Stimulated activated CD4-positive, alpha-beta T cell treated with anti-CD3 and anti-CD28 coated beads, Interleukin-2, amount 100 ng/mL, for 24 hours (primary cell): ENCODE data around the gene TNN.
"Not testable (repeated sequence)": the region's sequence is repeated elsewhere in the genome, so short reads cannot be mapped to it uniquely, and the experiment has no call there.

ENCODE experiments used
- DNase-seq, 2 donors: peaks; one replicate each; pipeline ENCODE4 v3.0.0-alpha.2; 2020

Gene TNN

DNA sequence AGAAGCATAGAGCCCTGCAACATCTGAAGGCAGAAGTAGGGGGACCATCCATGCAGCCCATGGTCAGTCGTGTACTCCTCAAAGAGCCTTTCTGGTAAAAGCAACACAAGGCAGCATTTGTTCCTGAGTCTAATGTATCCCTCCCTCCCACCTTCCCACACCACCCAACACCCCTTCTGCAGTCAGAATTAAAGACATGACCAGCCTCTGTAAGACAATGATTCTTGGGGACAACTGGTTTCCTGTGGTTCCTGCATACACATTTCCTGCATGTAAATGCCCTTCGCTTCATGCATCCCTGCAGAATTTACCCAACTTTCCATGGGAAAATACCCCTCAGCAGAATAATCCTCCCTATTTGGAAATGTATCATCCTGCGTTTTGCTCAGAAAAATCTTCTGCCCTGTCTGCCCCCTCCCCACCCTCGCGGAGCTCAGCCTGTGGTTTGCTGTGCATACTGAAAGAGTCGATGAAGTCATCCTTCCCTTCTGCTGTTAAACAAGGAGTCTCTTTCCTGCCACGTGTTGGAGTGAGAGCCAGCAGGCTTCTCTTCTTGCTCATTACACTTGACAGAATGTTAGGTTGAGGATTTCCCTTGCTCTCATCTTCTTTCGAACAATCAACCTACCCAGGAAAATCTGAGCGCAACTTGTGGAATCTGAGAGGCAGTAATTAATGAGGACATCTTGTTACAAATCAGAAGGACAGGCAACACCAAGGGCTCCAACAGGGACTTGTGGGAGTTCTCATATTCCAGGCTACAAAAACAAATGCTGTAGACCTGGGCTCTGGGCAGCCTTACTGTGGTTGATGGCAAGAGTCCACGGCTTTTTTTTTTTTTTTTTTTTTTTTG lies 4.7 kb downstream of the TNN start:
- peak in 1 of 2 donors; percentile 32 for DNase-seq

DNA sequence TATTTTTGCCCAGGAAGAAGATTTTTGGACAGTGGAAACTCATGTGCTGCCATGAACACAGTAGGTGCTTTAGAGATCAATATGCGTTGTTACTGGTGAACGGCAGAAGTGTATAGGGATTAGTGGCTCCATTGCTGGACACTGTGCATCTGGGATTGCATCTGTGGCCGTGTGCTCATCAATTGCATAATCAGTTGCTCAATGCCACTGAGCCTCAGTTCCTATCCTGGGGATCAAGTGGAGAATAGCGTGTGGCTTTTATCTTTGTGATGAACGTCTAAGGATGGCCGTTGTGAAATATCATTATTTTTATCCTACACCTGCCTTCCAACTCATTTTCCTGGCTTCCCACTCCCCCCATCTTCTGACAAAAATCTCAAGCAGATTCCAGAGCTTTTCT lies 5.4 kb downstream of the TNN start:
- no peak for DNase-seq

- DNase-seq = no peak
These were observed 6.0 kb downstream of the TNN start for GRCh38 chr1:175073633-175074032.

DNA sequence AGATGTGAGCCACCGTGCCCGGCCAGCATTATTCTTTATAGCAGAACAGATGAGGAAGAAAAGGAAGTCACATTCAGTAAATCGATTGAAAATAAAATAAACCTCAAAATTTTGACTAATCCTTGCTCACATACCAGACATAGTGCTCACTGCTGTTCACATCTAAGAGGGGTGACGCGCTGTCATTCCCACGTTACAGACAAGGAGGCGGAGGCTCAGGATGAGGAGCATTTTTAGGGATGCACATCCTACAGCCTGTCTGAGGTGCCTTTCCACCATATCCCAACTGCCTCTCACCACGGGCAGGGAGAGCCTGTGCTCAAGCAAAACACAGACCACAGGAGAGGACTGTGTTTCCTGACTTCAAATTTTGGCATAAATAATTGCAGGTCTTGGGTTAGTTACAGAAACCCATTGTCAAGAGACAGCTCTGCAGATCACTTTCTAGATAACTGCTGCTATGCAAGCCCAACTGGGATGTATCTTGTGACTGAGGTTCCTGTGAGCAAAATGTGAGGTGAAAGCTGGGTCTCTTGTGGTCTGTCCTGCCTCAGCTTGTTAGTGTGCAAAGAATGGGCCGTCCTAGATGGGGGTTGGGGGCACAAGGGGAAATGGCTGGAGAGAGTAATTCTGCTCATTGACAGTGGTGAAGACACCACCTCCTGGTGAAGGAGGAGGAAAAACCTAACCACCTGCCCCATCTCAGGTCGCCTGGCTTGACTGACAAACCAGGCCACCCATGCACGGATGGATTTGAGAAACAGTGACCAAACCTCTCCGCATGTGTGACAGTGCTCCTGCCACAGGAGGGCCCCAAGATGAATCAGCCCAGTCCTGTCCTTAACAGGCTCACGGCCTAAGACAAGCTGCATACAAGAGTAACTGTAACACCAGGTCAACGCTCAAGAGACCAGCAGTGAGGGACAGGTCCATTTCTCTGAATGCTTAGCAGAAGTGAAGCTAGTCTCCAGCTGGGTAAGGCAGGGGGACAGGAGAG lies 8.2 kb downstream of the TNN start:
- no peak for DNase-seq

- no peak for DNase-seq
These were observed 9.9 kb downstream of the TNN start for GRCh38 chr1:175077356-175078030.

DNA sequence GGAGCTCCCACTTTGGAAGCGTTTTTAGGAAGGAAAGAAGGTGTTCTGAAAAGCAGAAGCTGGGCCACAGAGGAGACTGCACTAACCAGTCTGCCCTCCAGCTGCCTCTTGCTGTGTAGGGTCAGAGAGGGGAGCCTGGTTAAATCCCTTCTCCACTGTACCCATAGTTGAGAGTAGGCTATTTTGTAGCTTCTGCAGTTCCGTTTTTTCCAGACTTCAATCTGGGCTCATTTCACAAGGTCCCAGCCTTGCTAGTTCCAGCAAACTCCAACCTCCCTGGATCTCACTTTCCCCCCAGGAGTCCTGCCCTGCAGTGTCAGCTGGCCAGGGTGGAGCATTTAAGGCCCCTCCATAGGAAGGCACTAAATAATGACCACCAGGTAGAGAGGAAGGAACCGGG lies 11.0 kb downstream of the TNN start:
- DNase-seq = no peak

GRCh38 chr1:175079338-175079737 lies 11.7 kb downstream of the TNN start:
- no peak for DNase-seq

GRCh38 chr1:175080030-175080429 lies 12.4 kb downstream of the TNN start:
- no peak for DNase-seq

DNA sequence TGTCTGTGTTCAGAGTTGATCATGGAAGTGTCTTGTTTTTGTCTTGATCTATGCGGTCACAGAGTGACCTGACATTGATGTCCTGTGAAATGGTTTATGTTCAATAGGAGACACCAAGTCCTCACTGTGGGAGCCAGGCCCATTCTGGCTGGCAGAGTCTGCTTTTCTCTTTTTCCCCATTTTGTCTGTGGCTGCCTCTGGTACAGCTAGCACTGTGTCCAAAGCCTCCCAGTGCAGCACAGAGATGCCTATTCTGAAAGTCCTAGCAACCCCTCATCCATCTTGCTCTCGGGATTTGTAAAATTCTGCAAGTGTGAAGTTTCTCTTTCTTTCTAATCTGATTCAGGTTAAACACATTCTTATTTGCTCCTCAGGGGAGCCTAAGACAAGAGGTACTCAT lies 14.3 kb downstream of the TNN start:
- DNase-seq = no peak

DNA sequence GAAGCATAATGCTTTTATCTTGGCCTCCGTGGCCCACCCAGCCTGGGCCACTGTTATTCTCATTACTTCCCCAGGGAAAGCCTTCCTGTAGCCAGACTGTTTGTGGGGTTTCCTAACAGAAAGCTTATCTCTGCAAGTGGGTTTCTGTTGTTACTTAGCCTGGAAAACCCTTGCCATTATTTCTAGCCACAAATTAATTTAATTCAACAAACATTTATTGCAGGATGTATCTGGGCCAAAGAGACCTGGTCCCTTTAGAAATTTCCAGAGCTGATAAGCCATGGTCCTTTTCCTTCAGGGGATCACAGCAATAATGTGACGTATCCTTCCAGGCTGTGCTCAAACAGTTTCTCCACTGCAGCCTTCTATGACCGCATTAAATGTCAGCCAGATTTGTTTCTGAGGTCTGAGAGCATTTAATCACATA lies 20.9 kb downstream of the TNN start:
- DNase-seq = no peak

DNA sequence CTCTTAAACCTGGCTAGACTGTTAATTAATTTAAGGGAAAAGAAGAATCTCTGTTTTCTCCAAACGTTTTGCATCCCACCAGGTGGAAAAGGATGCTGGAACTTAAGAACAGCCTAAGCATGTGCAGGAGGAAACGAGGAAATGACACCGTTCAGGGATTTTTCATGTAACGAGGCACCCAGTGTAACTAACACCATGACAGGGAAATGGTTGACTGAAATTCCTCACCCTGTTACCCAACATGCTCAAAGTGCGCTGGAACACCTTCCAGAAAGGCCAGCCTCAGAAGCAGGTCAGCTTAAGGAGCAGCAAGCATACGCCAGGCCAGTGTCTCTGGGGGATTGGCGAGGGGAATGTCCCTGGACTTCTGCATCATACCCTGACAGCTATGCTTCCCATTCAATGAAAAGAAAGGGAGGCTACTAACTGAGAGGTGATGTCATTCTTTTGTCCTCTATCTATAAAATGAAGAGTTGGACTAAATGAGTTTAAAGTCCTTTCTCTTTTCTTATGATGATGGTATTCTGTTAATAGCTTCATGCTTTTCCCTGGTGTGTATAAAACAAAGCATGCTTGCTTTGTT lies 21.6 kb downstream of the TNN start:
- no peak for DNase-seq

- no peak for DNase-seq
These were observed 23.1 kb downstream of the TNN start for GRCh38 chr1:175090780-175091179.

DNA sequence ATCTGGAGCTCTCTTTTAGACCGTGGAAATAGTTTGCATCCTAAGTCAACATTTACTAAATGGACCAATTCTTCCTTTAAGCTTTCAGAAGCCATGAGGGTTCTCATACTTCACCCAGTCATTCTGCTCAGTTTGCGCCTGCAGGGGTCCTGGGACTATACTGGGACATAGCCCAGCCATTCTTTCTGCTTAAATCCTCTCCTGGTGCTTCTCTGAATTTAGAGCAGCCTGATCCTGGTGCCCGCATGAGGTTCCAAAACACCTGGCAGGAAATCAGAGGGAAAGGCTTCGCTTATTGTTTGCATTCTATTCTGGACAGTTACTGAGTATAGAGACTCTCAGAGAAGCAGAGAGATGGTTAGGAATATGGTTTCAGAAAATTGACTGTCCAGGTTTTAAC lies 27.0 kb downstream of the TNN start:
- no peak for DNase-seq

- DNase-seq = no peak
These were observed 27.4 kb downstream of the TNN start for GRCh38 chr1:175095069-175095468.

- DNase-seq = no peak
These were observed 28.5 kb downstream of the TNN start for GRCh38 chr1:175095978-175096607.

DNA sequence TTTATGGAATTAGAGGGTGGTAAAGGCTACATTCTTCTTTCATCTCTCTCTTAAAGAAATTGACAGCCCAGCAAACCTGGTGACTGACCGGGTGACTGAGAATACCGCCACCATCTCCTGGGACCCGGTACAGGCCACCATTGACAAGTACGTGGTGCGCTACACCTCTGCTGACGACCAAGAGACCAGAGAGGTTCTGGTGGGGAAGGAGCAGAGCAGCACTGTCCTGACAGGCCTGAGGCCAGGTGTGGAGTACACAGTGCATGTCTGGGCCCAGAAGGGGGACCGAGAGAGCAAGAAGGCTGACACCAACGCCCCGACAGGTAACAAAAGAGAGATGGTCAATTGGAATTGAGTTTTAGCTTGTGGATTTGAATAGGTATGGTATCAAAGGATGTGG lies 29.7 kb downstream of the TNN start:
- DNase-seq = no peak

GRCh38 chr1:175099916-175100315 lies 32.3 kb downstream of the TNN start:
- no peak for DNase-seq

- not testable (repeated sequence) for DNase-seq
These were observed 34.5 kb downstream of the TNN start for GRCh38 chr1:175102166-175102565.

DNA sequence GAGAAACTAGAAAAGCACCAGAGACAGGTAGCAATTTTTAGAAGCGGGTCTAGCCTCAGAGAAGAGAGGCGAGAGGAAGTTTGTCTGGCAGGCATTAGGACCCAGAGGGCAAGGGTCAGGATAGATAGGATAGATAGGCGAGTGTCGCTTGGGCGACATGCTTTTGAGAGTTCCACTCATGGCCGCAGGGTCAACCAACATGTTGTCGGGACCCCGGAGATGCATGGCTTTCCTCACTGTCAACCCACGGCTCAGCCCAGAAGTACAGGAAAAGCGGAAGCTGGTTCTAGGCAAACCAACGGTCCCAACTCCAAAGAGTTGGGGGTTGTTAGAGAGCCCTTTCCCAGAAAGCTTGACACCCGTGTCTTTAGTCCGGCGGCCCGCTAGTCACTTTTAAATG lies 38.9 kb downstream of the TNN start:
- not testable (repeated sequence) for DNase-seq

GRCh38 chr1:175108331-175108820 lies 40.7 kb downstream of the TNN start:
- not testable (repeated sequence) for DNase-seq

DNA sequence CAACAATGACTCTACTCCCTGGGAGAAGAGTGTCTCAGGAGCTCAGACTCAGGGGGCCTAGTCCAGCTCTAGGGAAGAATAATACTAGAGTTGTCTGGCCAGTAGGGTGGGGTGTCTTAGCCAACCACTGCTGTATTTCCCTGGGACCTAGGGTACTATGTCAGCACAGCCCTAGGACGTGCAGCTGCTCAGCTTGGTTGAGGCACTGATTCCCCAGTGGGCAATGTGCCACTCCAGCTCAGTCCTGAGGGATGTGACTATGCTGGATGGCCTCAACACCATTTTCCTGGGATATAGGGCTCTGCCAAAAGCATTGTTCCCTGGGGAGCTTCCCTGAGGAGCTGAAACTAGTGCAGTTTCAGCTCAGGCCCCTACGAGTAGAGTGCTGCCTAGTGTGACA lies 47.4 kb downstream of the TNN start:
- no peak for DNase-seq

DNA sequence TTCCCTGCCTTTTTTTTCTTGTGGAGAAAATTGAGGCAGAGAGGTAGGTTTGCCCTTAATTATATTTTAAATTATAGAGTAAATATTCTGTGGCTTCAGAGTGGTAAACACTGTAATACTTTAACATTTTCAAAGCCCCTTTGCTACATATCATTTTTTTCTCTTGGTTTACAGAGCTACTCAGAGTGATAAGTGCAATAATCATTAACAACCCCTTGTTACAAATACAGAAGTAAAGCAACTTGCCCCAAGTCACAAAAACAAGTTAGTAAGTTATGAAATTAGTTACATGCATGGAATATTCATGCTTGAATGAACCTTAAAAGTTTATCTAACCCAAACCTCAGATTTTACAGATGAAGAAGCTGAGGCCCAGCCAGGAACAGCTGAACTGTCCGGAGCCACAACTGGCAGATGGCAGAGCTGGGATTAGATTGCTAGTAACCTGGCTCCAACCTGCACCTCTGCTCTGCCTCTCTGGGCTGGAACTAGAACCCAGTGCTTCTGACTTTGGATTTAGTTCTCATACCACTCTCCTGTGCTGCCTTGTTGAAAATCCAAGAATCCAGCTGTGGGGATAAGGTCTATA lies 48.7 kb downstream of the TNN start:
- DNase-seq = no peak
